Measurements from ENCODE around the gene ADAMTS6. TPM values are rescaled to one million over a fixed set of nuclear protein-coding genes. Genes with fewer than 3 reads are reported as not detected.

Gene ADAMTS6
- total RNA-seq, 4 donors from 2014 or later = 0.05 to 0.49 (median 0.31) TPM

DNA sequence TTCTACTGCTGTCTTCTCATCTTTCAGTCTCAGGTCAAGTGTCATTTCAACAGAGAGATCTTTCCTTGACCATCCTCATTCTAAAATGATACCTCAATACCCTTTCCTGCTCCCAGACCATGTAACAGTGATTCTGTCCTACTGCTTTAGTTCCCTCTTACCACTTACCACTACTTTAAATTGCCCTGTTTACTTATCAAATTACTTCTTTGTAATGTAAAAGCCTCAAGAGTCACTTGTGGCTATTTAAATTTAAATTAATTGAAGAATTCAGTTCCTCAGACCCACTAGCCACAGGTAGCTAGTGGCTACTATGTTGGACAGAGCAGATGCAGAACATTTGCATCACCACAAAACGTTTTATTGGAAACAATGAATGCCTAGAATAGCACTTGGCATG, 217.3 kb downstream of the ADAMTS6 start:
- Histone ChIP-seq H3K9me3 (no peaks in the 10 kb centered on the region), H3K4me1 (no peaks in the 10 kb centered on the region), H3K27ac (no peak overlapping the region), H3K27me3 (no peaks in the 10 kb centered on the region), H3K36me3 (no peaks in the 10 kb centered on the region), H3K4me3 (no peak overlapping the region)
- no peak for ATAC-seq
- in situ Hi-C loops (cut with MboI; ENCODE audit: low sequenced_read_pairs in 4 of 4) (no loop called here), intact Hi-C loops (cut with DNase I; ENCODE audit: low total_unique reads) (no loop called here)
- DNase-seq = no peak
- TF ChIP-seq POLR2A (IDR thresholded peaks at IDR 0.05) (no peak), CTCF (IDR thresholded peaks at IDR 0.05 in 4 of 5, conservative IDR thresholded peaks at IDR 0.05 in 1 of 5) (no peak)

DNA sequence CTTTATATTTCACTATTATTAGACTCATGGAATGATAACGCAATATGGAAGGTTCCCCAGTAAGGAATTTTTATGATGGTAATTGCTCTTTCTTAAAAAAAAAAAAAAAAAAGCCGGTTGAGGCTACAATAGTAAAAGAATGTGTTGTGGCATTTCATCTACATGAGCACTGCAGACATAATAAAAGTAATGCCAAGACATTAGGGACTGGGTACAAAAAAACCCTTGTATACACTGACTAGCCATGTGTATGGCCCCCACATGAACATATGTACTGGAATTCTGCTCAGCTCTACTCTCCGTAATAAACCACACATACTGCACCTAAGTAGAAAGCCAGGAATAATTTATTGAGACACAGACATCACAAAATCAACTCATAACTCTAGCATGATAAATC, 218.4 kb downstream of the ADAMTS6 start:
- Histone ChIP-seq H3K4me3 (no peak overlapping the region), H3K36me3 (no peaks in the 10 kb centered on the region), H3K27ac (no peak overlapping the region), H3K4me1 (no peaks in the 10 kb centered on the region), H3K9me3 (no peaks in the 10 kb centered on the region), H3K27me3 (no peaks in the 10 kb centered on the region)
- no peak for ATAC-seq
- TF ChIP-seq POLR2A (IDR thresholded peaks at IDR 0.05) (no peak), CTCF (IDR thresholded peaks at IDR 0.05 in 4 of 5, conservative IDR thresholded peaks at IDR 0.05 in 1 of 5) (no peak)
- DNase-seq = no peak
- intact Hi-C loops (cut with DNase I; ENCODE audit: low total_unique reads) (no loop called here), in situ Hi-C loops (cut with MboI; ENCODE audit: low sequenced_read_pairs in 4 of 4) (no loop called here)

GRCh38 chr5:65262649-65263059, 219.1 kb downstream of the ADAMTS6 start:
- Histone ChIP-seq H3K36me3 (no peaks in the 10 kb centered on the region), H3K27me3 (no peaks in the 10 kb centered on the region), H3K4me3 (no peak overlapping the region), H3K27ac (no peak overlapping the region), H3K9me3 (no peaks in the 10 kb centered on the region), H3K4me1 (no peaks in the 10 kb centered on the region)
- in situ Hi-C loops (cut with MboI; ENCODE audit: low sequenced_read_pairs in 4 of 4) (no loop called here), intact Hi-C loops (cut with DNase I; ENCODE audit: low total_unique reads) (no loop called here)
- ATAC-seq (no peak), DNase-seq (no peak)
- TF ChIP-seq POLR2A (IDR thresholded peaks at IDR 0.05) = no peak
- no peak for TF ChIP-seq CTCF (IDR thresholded peaks at IDR 0.05 in 4 of 5, conservative IDR thresholded peaks at IDR 0.05 in 1 of 5)

DNA sequence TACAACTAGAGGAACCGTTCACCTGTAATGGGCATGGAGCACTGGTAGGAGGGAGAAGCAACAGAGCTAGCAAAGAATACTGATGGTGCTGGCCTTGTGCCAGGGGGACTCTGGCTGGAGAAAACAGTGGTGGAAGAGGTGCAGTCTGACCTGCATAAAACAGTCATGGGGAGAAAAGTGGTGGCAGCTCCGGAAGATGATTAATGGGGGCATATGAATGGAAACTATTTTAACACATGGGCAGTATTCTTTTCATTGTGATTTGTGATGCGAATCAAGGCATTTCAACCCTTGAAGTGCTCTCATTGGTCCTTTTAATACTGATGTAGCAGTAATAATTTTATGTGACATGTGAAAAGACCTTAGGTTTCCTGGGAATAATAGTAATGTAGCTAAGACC, 219.6 kb downstream of the ADAMTS6 start:
- Histone ChIP-seq H3K4me1 (no peaks in the 10 kb centered on the region), H3K27ac (no peak overlapping the region), H3K9me3 (no peaks in the 10 kb centered on the region), H3K36me3 (no peaks in the 10 kb centered on the region), H3K27me3 (no peaks in the 10 kb centered on the region), H3K4me3 (no peak overlapping the region)
- TF ChIP-seq POLR2A (IDR thresholded peaks at IDR 0.05) (no peak), CTCF (IDR thresholded peaks at IDR 0.05 in 4 of 5, conservative IDR thresholded peaks at IDR 0.05 in 1 of 5) (no peak)
- no peak for ATAC-seq
- DNase-seq = no peak
- in situ Hi-C loops (cut with MboI; ENCODE audit: low sequenced_read_pairs in 4 of 4) (no loop called here), intact Hi-C loops (cut with DNase I; ENCODE audit: low total_unique reads) (no loop called here)

DNA sequence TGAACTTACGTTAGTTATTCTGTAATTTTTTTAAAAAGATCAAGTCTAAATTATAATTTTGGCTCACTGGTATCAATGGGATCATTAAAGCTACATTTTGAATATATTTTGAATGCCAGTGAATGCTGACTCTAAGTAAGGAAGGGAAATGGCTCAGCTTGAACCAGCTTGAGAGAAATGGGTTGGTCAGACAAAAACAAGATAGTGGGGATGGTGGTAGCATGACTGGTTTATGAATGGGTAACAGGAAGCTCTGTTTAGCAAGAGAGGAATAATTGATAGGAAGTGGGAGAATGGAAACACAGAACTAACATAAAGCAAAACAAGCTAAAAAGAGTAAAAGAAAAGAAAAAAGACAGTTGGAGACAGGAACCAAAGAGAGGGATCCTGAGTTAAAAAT, 220.2 kb downstream of the ADAMTS6 start:
- DNase-seq (no peak), ATAC-seq (no peak)
- Histone ChIP-seq H3K4me1 (no peaks in the 10 kb centered on the region), H3K27ac (no peak overlapping the region), H3K27me3 (no peaks in the 10 kb centered on the region), H3K9me3 (no peaks in the 10 kb centered on the region), H3K4me3 (no peak overlapping the region), H3K36me3 (no peaks in the 10 kb centered on the region)
- intact Hi-C loops (cut with DNase I; ENCODE audit: low total_unique reads) (no loop called here), in situ Hi-C loops (cut with MboI; ENCODE audit: low sequenced_read_pairs in 4 of 4) (no loop called here)
- TF ChIP-seq CTCF (IDR thresholded peaks at IDR 0.05 in 4 of 5, conservative IDR thresholded peaks at IDR 0.05 in 1 of 5) (no peak), POLR2A (IDR thresholded peaks at IDR 0.05) (no peak)
